ENCODE data around the gene LIN7C.
"Not testable (repeated sequence)": the region's sequence is repeated elsewhere in the genome, so short reads cannot be mapped to it uniquely, and the experiment has no call there.

Gene LIN7C

GRCh38 chr11:27453701-27454100 is 52.9 kb downstream of the LIN7C start:
- Mint-ChIP-seq H3K27me3 (peaks cover 1% of the 10 kb centered on the region), H3K4me1 (ENCODE audit: low read depth) (no peaks in the 10 kb centered on the region), H3K4me3 (no peak overlapping the region), H3K36me3 (no peaks in the 10 kb centered on the region), H3K27ac (no peak overlapping the region), H3K9me3 (ENCODE audit: low read depth) (no peaks in the 10 kb centered on the region)

DNA sequence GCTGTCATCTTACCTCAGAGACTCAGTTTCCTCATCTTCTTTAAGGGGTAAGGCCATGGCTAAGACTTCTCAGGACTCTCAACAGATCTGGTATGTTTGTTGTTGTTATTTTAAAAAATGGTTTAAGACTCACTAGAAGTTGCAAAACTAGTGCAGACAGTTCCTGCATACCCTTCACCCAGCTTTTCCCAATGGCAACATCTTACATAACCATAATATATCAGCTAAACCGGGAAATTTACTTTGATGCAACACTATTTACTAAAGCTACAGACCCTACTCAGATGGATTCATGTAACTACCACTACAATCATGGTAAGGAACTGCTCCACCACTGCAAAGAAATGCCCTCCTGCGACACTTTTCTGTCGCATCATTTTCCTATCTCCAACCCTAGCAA is 54.4 kb downstream of the LIN7C start:
- no peaks in the 10 kb centered on the region for H3K36me3 Mint-ChIP-seq
- no peaks in the 10 kb centered on the region for H3K9me3 Mint-ChIP-seq (ENCODE audit: low read depth)
- no peaks in the 10 kb centered on the region for H3K4me1 Mint-ChIP-seq (ENCODE audit: low read depth)
- H3K27ac Mint-ChIP-seq: no peak overlapping the region
- peaks cover 1% of the 10 kb centered on the region for H3K27me3 Mint-ChIP-seq
- H3K4me3 Mint-ChIP-seq: no peak overlapping the region

DNA sequence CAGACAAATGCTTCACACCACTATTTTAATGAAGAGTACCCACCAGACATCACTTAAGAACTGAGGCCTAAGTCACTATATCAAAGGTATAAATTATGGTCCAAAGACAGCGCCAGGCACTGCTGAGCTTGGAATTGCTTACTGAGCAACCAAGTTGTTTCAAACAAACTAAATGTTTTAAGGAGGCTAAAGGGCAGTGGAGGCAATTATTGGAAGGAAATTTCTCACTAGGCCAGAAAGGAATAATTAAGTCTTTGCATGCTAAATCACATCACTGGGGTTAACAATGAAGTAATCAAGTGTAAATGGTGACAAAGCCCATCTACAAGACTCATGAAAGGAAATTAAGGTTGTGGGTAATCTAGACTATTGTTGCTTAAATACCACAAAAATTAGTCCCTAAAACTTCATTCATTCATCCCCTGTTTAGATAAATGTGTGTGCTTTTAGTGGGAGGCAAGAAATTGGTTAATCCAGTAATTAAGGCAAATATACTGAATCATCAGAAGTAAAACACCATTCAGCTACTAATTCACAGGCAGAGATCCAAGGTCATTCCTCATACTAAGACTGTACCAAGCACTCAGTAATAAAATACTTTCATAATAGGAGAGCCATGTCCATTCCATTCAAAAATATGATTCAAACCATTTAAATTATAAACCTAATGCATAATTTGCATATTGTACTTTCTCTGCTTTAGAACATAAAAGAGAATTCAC is 55.2 kb downstream of the LIN7C start:
- H3K27me3 Mint-ChIP-seq: peaks cover 1% of the 10 kb centered on the region
- no peaks in the 10 kb centered on the region for H3K9me3 Mint-ChIP-seq (ENCODE audit: low read depth)
- H3K27ac Mint-ChIP-seq: no peak overlapping the region
- H3K36me3 Mint-ChIP-seq: no peaks in the 10 kb centered on the region
- H3K4me3 Mint-ChIP-seq: no peak overlapping the region
- H3K4me1 Mint-ChIP-seq (ENCODE audit: low read depth): no peaks in the 10 kb centered on the region

DNA sequence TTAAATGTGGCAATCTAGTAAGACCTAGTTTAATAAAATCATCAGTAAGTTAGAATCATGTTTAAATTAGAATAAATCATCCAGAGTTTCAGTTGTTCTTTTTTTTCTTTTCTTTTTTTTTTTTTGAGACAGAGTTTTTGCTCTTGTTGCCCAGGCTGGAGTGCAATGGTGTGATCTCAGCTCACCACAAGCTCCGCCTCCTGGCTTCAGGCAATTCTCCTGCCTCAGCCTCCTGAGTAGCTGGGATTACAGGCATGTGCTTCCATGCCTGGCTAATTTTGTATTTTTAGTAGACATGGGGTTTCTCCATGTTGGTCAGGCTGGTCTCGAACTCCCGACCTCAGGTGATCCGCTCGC is 58.4 kb downstream of the LIN7C start:
- H3K9me3 Mint-ChIP-seq (ENCODE audit: low read depth); H3K27me3 Mint-ChIP-seq; H3K4me3 Mint-ChIP-seq; H3K27ac Mint-ChIP-seq; H3K4me1 Mint-ChIP-seq (ENCODE audit: low read depth); H3K36me3 Mint-ChIP-seq: not testable (repeated sequence)

- H3K36me3 Mint-ChIP-seq: no peaks in the 10 kb centered on the region
- H3K9me3 Mint-ChIP-seq (ENCODE audit: low read depth): no peaks in the 10 kb centered on the region
- H3K27me3 Mint-ChIP-seq: peaks cover 1% of the 10 kb centered on the region
- no peak overlapping the region for H3K4me3 Mint-ChIP-seq
- no peaks in the 10 kb centered on the region for H3K4me1 Mint-ChIP-seq (ENCODE audit: low read depth)
- no peak overlapping the region for H3K27ac Mint-ChIP-seq
These were observed 59.0 kb downstream of the LIN7C start for GRCh38 chr11:27447288-27448183.

- Mint-ChIP-seq H3K4me3 (no peak overlapping the region), H3K36me3 (no peaks in the 10 kb centered on the region), H3K4me1 (ENCODE audit: low read depth) (no peaks in the 10 kb centered on the region), H3K27me3 (peaks cover 10% of the 10 kb centered on the region), H3K27ac (no peak overlapping the region), H3K9me3 (ENCODE audit: low read depth) (no peaks in the 10 kb centered on the region)
These were observed 60.9 kb downstream of the LIN7C start for GRCh38 chr11:27445625-27446024.

DNA sequence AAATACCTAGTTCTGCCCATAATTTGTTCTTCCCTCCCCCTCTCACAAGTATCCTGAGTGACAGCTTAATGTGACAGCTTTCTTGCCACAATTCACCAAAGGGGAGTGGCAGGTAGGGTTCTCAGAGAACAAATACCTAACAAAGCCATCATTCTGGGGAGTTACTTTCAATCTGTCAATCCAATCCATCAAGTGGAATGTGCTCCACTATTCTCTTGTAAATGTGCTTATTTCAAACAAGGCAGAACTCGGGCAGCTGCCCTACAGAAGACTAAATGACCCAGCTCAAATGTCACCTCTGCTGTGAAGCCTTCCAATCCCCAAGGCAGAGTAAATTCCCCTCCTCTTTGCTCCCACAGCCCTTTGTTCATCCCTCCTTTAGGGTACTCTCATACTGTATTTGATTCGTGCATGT is 61.8 kb downstream of the LIN7C start:
- H3K4me3 Mint-ChIP-seq: no peak overlapping the region
- no peak overlapping the region for H3K27ac Mint-ChIP-seq
- H3K36me3 Mint-ChIP-seq: no peaks in the 10 kb centered on the region
- H3K4me1 Mint-ChIP-seq (ENCODE audit: low read depth): no peaks in the 10 kb centered on the region
- peaks cover 12% of the 10 kb centered on the region for H3K27me3 Mint-ChIP-seq
- H3K9me3 Mint-ChIP-seq (ENCODE audit: low read depth): no peaks in the 10 kb centered on the region
